IMR-90 (cell line): ENCODE results near the gene SH3RF3. TPM values are rescaled to one million over a fixed set of nuclear protein-coding genes. Genes with fewer than 3 reads are reported as not detected.

Experiments used
- ATAC-seq: fragments of 200-7000 bp; cut with Tn5 transposase; 2 replicates; pipeline ENCODE4 v1.9.1; 2020; ENCODE audit warnings: low read depth, mild to moderate bottlenecking, moderate library complexity
- BruUV-seq: library from RNA; stranded (reverse); fragments of 400-500 nt; replicated peaks from 2 replicates; lab custom pipeline; 2021; lab: Mats Ljungman, UMichigan
- CTCF ChIA-PET: fragments of 300-600 bp; formaldehyde crosslinking; extraction: SDS; loops from one replicate; lab custom pipeline; 2021; ENCODE audit warnings: antibody characterized with exemption; lab: Yijun Ruan, JAX
- POLR2A ChIA-PET: fragments of 300-600 bp; sonication (Branson Sonifier 250); formaldehyde crosslinking; loops from one replicate; lab custom pipeline; 2022; ENCODE audit warnings: antibody characterized with exemption; ENCODE audit not compliant: unreplicated experiment; lab: Charles Lee
- DNase-seq: peaks from one replicate; pipeline ENCODE4 v3.0.0; 2013
- H2AFZ ChIP-seq: replicated peaks from 2 replicates; pipeline ENCODE3; 2013; ENCODE audit warnings: low read length, mild to moderate bottlenecking; ENCODE audit not compliant: poor library complexity
- H2AK5ac ChIP-seq: 2 replicates; pipeline ENCODE4 v1.6.1; 2013; ENCODE audit warnings: low read depth, low read length, inconsistent platforms
- H2AK9ac ChIP-seq: replicated peaks from 2 replicates; pipeline ENCODE3; 2013; ENCODE audit warnings: mild to moderate bottlenecking, low read depth, low read length, moderate library complexity; ENCODE audit not compliant: poor library complexity
- H2BK120ac ChIP-seq: 2 replicates; pipeline ENCODE4 v1.6.1; 2013; ENCODE audit warnings: low read depth, low read length, inconsistent platforms
- H2BK15ac ChIP-seq: 3 replicates; pipeline ENCODE4 v1.6.1; 2013; ENCODE audit warnings: low read depth, low read length, inconsistent platforms
- H2BK20ac ChIP-seq: 2 replicates; pipeline ENCODE4 v1.6.1; 2013; ENCODE audit warnings: low read depth, mild to moderate bottlenecking, inconsistent platforms, low read length, moderate library complexity
- H2BK5ac ChIP-seq: 2 replicates; pipeline ENCODE4 v1.6.1; 2013; ENCODE audit warnings: mild to moderate bottlenecking, low read depth, low read length, inconsistent platforms; ENCODE audit not compliant: poor library complexity, severe bottlenecking
- H3K14ac ChIP-seq: replicated peaks from 2 replicates; pipeline ENCODE4 v1.6.1; 2013; ENCODE audit warnings: low read depth, low read length, inconsistent platforms
- H3K18ac ChIP-seq: 2 replicates; pipeline ENCODE4 v1.6.1; 2013; ENCODE audit warnings: low read depth, low read length, control low read depth
- H3K23ac ChIP-seq: 2 replicates; pipeline ENCODE4 v1.6.1; 2013; ENCODE audit warnings: low read depth, low read length, inconsistent platforms
- H3K27ac ChIP-seq: 2 replicates; pipeline ENCODE4 v1.5.1; 2013; ENCODE audit warnings: mild to moderate bottlenecking, control low read depth, low read length; ENCODE audit not compliant: insufficient read depth
- H3K27me3 ChIP-seq: 2 replicates; pipeline ENCODE4 v1.6.1; 2013; ENCODE audit warnings: low read length; ENCODE audit not compliant: control insufficient read depth, insufficient read depth
- H3K36me3 ChIP-seq: 2 replicates; pipeline ENCODE4 v1.6.1; 2013; ENCODE audit warnings: low read length, mixed read lengths; ENCODE audit not compliant: control insufficient read depth, insufficient read depth
- H3K4ac ChIP-seq: 2 replicates; pipeline ENCODE4 v1.6.1; 2013; ENCODE audit warnings: low read depth, low read length, inconsistent platforms
- H3K4me1 ChIP-seq: 2 replicates; pipeline ENCODE4 v1.6.1; 2013; ENCODE audit warnings: low read length, mixed read lengths; ENCODE audit not compliant: control insufficient read depth, insufficient read depth
- H3K4me2 ChIP-seq: 2 replicates; pipeline ENCODE4 v1.6.1; 2013; ENCODE audit warnings: low read depth, mild to moderate bottlenecking, control low read depth, low read length, moderate library complexity
- H3K4me3 ChIP-seq: 2 replicates; pipeline ENCODE4 v1.5.1; 2013; ENCODE audit warnings: low read depth, mild to moderate bottlenecking, control low read depth, low read length, moderate library complexity; ENCODE audit not compliant: insufficient read depth
- H3K56ac ChIP-seq: 2 replicates; pipeline ENCODE4 v1.6.1; 2013; ENCODE audit warnings: low read length, inconsistent platforms; ENCODE audit not compliant: insufficient read depth; ENCODE audit errors: extremely low read depth
- H3K79me1 ChIP-seq, 2 experiments: 2 replicates each; pipeline ENCODE4 v1.6.1; 2013; ENCODE audit warnings: low read length in 2 of 2, inconsistent platforms in 1 of 2, low read depth in 1 of 2
- H3K9ac ChIP-seq: 2 replicates; pipeline ENCODE4 v1.6.1; 2013; ENCODE audit warnings: low read depth, low read length, control low read depth
- H3K9me1 ChIP-seq: 2 replicates; pipeline ENCODE4 v1.6.1; 2013; ENCODE audit warnings: low read length, inconsistent platforms; ENCODE audit not compliant: insufficient read depth
- H3K9me3 ChIP-seq: 2 replicates; pipeline ENCODE4 v1.6.1; 2013; ENCODE audit warnings: low read length; ENCODE audit not compliant: control insufficient read depth, insufficient read depth
- H4K20me1 ChIP-seq: 2 replicates; pipeline ENCODE4 v1.6.1; 2013; ENCODE audit warnings: low read length, inconsistent platforms; ENCODE audit not compliant: insufficient read depth
- H4K5ac ChIP-seq: 2 replicates; pipeline ENCODE4 v1.6.1; 2013; ENCODE audit warnings: mild to moderate bottlenecking, low read depth, low read length, control low read depth
- H4K8ac ChIP-seq, 2 experiments: 2 replicates each; pipeline ENCODE4 v1.6.1; 2013; ENCODE audit warnings: low read depth in 2 of 2, low read length in 2 of 2, control low read depth in 1 of 2, inconsistent platforms in 1 of 2
- H4K91ac ChIP-seq: 2 replicates; pipeline ENCODE4 v1.6.1; 2013; ENCODE audit warnings: low read depth, low read length, inconsistent platforms; ENCODE audit not compliant: insufficient read depth
- NFE2L2 ChIP-seq: fragments of 150-350 bp; IDR thresholded peaks from 2 replicates; pipeline ENCODE4 v1.6.1; 2016; ENCODE audit warnings: low read depth, mild to moderate bottlenecking, low read length
- SMC3 ChIP-seq: fragments of 150-350 bp; IDR thresholded peaks from 2 replicates; pipeline ENCODE4 v1.6.1; 2016; ENCODE audit warnings: low read depth, mild to moderate bottlenecking, antibody characterized with exemption, low read length, moderate library complexity
- WGBS, 2 experiments: methylation state at CpG; one replicate each; pipeline versions ENCODE4 v1.1.5 to v1.1.7; 2013; ENCODE audit warnings: missing lambda C conversion rate in 2 of 2; ENCODE audit not compliant: insufficient read length in 1 of 2; ENCODE audit errors: extremely low coverage in 2 of 2; 5-methylcytosine and 5-hydroxymethylcytosine counted together
- dilution Hi-C: fragments of 300-500 bp; cut with HindIII; formaldehyde crosslinking; loops from one replicate; pipeline ENCODE4 v1.14.3; 2018; ENCODE audit warnings: low sequenced_read_pairs; ENCODE audit not compliant: unreplicated experiment
- in situ Hi-C: fragments of 300-500 bp; cut with MboI; formaldehyde crosslinking; loops from 3 replicates; pipeline ENCODE4 v1.14.3; 2019; ENCODE audit warnings: low sequenced_read_pairs, inconsistent platforms, mixed read lengths
- intact Hi-C: fragments of 100-400 bp; cut with micrococcal nuclease; formaldehyde crosslinking; loops from 2 replicates; pipeline ENCODE4 v1.10.0; 2022
- polyA plus RNA-seq, 3 experiments: library from polyadenylated mRNA; depleted of rRNA; stranded (reverse); fragments of >200 nt; gene quantifications; 2 replicates each; pipeline ENCODE4 v1.2.3, GENCODE V29; 2012; ENCODE audit warnings: low replicate concordance in 1 of 3
- total RNA-seq: library from RNA; depleted of rRNA; stranded (reverse); fragments of >200 nt; gene quantifications from 2 replicates; pipeline ENCODE4 v1.2.3, GENCODE V29; 2012
- TF ChIP-seq, protein P1 (sequence below): conservative IDR thresholded peaks from 2 replicates; pipeline ENCODE4 v1.5.1; 2012; ENCODE audit warnings: mild to moderate bottlenecking, low read depth, low read length, improper control_type of control experiment

Gene SH3RF3
- total and polyA plus RNA-seq, 2 of the 4 experiments (the other 2 are of a cell fraction): 3.4 to 5.3 TPM

DNA sequence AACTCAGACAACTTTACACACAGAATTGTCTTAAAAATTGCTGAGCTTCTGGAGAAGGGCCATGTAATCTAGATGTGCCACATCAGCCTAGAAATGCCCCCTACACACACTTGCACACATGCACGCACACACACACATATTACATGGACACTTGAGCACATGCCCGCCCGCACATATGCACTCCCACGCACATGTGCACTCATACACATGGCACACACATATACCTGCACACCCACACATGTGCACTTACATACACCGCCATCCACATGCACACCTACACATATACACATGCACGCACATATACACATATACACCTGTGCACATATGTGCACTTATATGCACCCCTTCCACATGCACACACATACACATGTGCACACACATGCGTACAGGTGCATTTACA lies 271.1 kb downstream of the SH3RF3 start:
- Histone ChIP-seq H3K4me1 (peaks cover 2% of the 10 kb centered on the region), H4K8ac (no peak overlapping the region), H3K56ac (no peak overlapping the region), H3K27ac (no peak overlapping the region), H3K79me1 (peaks cover 11 to 67% of the 10 kb centered on the region in 2 experiments), H3K9me1 (peaks cover 24% of the 10 kb centered on the region), H2BK15ac (no peak overlapping the region), H2BK120ac (no peak overlapping the region), H2BK5ac (no peak overlapping the region), H4K5ac (no peak overlapping the region), H3K27me3 (no peaks in the 10 kb centered on the region), H3K18ac (no peak overlapping the region), H2AK5ac (no peak overlapping the region), H4K91ac (no peak overlapping the region), H3K9me3 (no peaks in the 10 kb centered on the region), H3K14ac (no peak overlapping the region), H4K20me1 (peaks cover 55% of the 10 kb centered on the region), H2BK20ac (no peak overlapping the region), H2AK9ac (no peak overlapping the region), H3K4me2 (no peak overlapping the region), H3K4me3 (no peak overlapping the region), H3K23ac (no peak overlapping the region), H3K9ac (no peak overlapping the region), H3K4ac (no peak overlapping the region), H2AFZ (no peak overlapping the region), H3K36me3 (peaks cover 14% of the 10 kb centered on the region)
- 98% methylated on average over 6 of the region's 7 CpGs; no CpG with 5 or more reads in 1 of the 2 experiments for WGBS, 2 experiments
- intact Hi-C loops: no loop called here
- TF ChIP-seq NFE2L2: no peak
- TF ChIP-seq, protein P1, sequence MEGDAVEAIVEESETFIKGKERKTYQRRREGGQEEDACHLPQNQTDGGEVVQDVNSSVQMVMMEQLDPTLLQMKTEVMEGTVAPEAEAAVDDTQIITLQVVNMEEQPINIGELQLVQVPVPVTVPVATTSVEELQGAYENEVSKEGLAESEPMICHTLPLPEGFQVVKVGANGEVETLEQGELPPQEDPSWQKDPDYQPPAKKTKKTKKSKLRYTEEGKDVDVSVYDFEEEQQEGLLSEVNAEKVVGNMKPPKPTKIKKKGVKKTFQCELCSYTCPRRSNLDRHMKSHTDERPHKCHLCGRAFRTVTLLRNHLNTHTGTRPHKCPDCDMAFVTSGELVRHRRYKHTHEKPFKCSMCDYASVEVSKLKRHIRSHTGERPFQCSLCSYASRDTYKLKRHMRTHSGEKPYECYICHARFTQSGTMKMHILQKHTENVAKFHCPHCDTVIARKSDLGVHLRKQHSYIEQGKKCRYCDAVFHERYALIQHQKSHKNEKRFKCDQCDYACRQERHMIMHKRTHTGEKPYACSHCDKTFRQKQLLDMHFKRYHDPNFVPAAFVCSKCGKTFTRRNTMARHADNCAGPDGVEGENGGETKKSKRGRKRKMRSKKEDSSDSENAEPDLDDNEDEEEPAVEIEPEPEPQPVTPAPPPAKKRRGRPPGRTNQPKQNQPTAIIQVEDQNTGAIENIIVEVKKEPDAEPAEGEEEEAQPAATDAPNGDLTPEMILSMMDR: no peak
- TF ChIP-seq SMC3: no peak
- ChIA-PET POLR2A (no interaction called here), CTCF (no interaction called here)
- no peak for ATAC-seq
- dilution Hi-C loops: no loop called here
- no TSS peak for BruUV-seq
- no peak for DNase-seq
- in situ Hi-C loops: no loop called here
